Adrenal gland (tissue), 5 donors: ENCODE measurements around the gene ARHGEF18.

Experiments
- CTCF ChIP-seq, 6 experiments: fragments of 450-650 bp in 4 of 6; fragments of 200-600 bp in 2 of 6; sonication (generic) in 1 of 6; IDR thresholded peaks; 1 replicate in 5 of 6; 2 replicates in 1 of 6; pipeline versions ENCODE4 v1.5.1 to v1.8.0; 2016 to 2021; ENCODE audit warnings: antibody characterized with exemption in 6 of 6, mild to moderate bottlenecking in 2 of 6, moderate library complexity in 1 of 6
- POLR2A ChIP-seq, 2 donors: fragments of 450-650 bp; IDR thresholded peaks; one replicate each; pipeline ENCODE4 v1.6.1; 2017; ENCODE audit warnings: antibody characterized with exemption in 2 of 2, mild to moderate bottlenecking in 2 of 2, moderate library complexity in 1 of 2
- donor health status: DM: no; HTN: no; CAD: no.

DNA sequence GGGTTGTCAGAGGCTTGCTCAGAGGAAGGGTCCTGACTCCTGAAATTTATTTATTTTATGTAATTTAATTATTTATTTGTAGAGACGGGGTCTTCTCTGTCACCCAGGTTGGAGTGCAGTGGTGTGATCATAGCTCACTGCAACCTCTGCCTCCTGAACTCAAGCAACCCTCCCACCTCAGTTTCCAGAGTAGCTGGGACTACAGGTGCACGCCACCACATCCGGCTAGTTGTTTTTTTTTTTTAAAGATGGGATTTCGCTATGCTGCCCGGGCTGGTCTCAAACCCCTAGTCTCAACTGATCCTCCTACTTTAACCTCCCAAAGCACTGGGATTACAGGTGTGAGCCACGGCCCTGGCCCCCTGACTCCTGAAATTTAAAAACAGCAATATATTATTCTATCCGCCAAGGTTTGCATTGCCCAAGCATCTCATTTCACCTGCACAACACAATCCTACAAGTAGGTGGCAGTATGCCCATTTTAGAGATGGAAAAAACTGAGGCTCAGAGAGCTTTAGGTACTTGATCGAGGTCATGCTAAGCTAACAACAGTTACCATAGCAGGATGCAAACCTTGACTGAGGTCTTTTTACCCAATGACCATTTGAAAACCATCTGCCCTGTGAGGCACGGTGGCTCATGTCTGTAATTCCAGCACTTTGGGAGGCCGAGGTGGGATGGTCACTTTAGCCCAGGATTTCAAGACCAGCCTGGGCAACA, 18.1 kb downstream of the ARHGEF18 start:
- TF ChIP-seq CTCF (IDR thresholded peaks at IDR 0.05) (peak in 4 of 6 experiments; percentile 13 to 32 (median 24)), POLR2A (IDR thresholded peaks at IDR 0.05) (no peak)
